T-helper 1 cell treated with Interleukin-12 subunit alpha and Interleukin-12 subunit beta and Interleukin-4 antibody, amounts not matched to agents 30 μg/mL and 1 μg/mL, for 36 hours (primary cell): ENCODE results near the gene LRFN4.

Experiments used
- H3K27ac Mint-ChIP-seq: one replicate; pipeline ENCODE4 v1.8.0; 2021; ENCODE audit warnings: mild to moderate bottlenecking, mixed read lengths
- H3K27me3 Mint-ChIP-seq: one replicate; pipeline ENCODE4 v1.8.0; 2021; ENCODE audit warnings: low read depth, mixed read lengths
- H3K36me3 Mint-ChIP-seq: one replicate; pipeline ENCODE4 v1.8.0; 2021; ENCODE audit warnings: low read depth, mixed read lengths
- H3K4me1 Mint-ChIP-seq: one replicate; pipeline ENCODE4 v1.8.0; 2021; ENCODE audit warnings: low read depth, mixed read lengths
- H3K4me3 Mint-ChIP-seq: one replicate; pipeline ENCODE4 v1.8.0; 2021; ENCODE audit warnings: mild to moderate bottlenecking, moderate library complexity, mixed read lengths
- H3K9me3 Mint-ChIP-seq: one replicate; pipeline ENCODE4 v1.8.0; 2021; ENCODE audit warnings: mixed read lengths

The LRFN4 gene

DNA sequence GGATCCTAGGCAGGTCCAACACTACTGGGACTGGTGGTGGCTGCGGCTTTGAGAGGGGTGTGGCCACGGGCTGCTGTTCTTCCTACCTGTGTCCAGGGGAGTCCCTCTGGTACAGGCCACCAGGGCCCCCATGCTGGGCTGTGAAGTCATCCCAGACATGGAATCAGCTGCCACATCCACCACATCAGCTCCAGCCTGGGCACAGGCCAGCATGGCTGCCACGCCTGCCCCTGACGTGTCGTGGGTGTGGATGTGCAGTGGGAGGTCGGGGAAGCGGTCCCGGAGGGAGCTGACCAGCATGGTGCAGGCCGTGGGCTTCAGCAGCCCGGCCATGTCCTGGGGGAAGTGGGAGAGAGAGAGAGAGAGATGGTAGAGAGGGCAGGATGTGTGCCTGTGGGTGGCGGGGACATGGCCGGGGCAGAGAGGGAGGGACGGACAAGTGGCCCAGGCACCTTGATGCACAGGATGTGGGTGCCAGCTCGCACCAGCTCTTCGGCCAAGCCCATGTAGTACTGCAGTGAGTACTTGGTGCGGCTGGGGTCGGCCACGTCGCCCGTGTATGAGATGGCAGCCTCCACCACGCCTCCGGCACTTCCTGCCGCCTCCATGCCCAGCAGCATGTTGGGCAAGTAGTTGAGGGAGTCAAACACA lies 6.2 kb upstream of the LRFN4 start:
- Mint-ChIP-seq H3K4me3 (no peak overlapping the region), H3K9me3 (no peaks in the 10 kb centered on the region), H3K27me3 (no peaks in the 10 kb centered on the region), H3K27ac (peak overlapping the region; percentile 26), H3K4me1 (peaks cover 16% of the 10 kb centered on the region), H3K36me3 (peaks cover 4% of the 10 kb centered on the region)

DNA sequence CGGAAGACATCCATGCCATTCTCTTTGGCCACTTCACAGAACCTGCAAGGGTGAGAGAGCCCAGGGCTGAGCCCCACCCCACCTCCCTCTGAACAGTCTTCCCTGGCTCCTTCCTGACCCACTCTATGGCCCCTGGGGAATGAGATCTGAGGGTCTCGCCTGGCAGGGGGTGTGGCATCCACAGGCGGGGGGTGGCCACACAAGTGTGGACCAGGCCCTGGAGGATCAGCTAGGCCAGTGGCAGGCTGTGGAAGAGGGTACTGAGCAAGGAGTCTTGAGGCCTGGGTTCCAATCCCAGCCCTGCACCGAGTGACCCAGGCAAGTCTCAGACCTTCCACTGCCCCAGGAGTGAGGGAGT lies 5.6 kb upstream of the LRFN4 start:
- no peak overlapping the region for H3K4me3 Mint-ChIP-seq
- H3K27ac Mint-ChIP-seq: peak overlapping the region; percentile 85
- H3K36me3 Mint-ChIP-seq: peaks cover 4% of the 10 kb centered on the region
- peaks cover 18% of the 10 kb centered on the region for H3K4me1 Mint-ChIP-seq
- no peaks in the 10 kb centered on the region for H3K9me3 Mint-ChIP-seq
- H3K27me3 Mint-ChIP-seq: no peaks in the 10 kb centered on the region

- Mint-ChIP-seq H3K4me1 (peaks cover 18% of the 10 kb centered on the region), H3K27me3 (no peaks in the 10 kb centered on the region), H3K27ac (peak overlapping the region; percentile 85), H3K9me3 (no peaks in the 10 kb centered on the region), H3K36me3 (no peaks in the 10 kb centered on the region), H3K4me3 (no peak overlapping the region)
Measured at GRCh38 chr11:66851698-66852465, 5.0 kb upstream of the LRFN4 start.

DNA sequence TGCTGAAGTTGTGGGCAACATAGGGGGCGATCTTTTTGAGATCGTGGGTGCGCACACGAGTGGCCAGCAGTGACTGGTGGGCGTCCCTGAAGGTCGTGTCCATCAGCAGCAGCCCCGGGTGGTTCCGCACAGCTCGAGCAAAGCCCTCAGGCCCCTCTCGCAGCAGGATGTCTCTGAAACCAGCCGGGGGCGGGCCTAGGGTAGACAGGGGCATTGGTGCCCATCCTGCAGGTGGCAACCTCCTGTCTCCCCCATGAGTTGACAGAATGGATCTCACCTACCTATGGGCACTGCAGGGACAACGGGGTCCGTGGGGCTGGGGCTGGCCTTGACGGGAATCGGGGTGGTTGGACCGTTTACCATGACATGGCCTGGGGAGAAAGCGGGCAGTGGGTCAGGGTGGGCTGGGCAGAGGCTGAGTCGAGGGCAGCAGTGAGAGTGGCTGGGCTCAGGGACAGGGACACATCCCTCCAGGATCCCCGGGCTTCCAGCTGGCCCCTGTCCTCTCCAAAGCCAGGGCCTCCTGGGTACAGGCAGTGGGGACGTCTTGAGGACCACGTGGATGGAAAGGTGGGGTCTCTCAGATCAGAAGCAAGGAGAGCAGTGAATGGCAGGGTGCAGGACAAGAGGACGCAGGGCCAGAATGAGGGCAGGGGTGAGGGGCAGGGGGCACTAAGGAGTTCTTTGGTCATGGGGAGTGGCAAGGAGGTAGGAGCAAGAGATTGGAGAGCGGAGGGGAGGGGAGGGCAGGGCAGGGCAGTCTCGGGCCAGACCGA lies 4.2 kb upstream of the LRFN4 start:
- Mint-ChIP-seq H3K27ac (peak overlapping the region; percentile 85), H3K9me3 (no peaks in the 10 kb centered on the region), H3K4me1 (peaks cover 18% of the 10 kb centered on the region), H3K4me3 (no peak overlapping the region), H3K36me3 (no peaks in the 10 kb centered on the region), H3K27me3 (no peaks in the 10 kb centered on the region)

DNA sequence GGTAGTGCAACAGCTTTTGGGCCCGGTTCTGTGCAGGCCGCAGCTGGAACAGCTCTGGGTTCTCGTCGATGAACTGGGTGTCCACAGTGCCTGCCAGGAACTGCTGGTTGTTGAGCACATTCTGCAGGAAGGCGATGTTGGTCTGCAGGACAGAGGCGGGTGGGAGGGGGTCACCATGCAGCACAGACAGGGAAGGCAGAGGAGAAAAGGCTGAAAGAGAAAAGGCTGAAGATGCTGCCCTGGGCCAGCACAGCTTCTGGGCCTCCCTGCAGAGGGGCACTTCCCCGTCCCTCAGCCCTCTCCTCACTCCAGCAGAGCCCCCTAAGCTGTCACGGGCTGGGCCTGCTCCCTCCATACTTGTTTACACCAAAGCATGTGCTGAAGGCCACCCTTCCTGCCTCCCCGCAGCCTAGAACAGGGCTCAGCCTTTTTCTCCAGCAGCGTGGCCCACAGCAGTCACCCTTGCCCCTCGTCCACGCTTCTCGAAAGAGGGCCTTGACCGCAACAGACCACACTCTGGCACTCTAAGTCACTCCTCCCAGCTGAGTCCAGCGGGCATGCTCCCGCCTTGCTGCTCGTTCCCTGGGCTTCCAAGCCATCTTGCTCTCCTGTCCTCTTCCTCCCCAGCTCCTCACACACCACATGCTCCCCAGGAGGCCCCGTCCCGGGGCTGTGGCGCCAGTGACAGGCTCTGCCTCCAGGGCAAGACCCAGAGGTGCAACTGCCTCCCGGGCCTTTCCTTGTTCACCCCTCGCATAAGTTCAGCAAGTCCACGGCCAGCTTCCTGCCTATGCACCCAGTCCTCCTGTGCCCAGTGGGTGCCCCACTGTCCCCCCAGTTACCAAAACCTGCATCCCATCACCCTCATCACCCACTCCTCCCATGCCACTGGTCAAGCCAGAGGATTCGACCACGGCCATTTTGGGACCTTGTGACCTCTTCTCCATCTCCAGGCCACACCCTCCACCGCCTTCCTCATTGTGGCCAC lies 3.3 kb upstream of the LRFN4 start:
- Mint-ChIP-seq H3K27ac (no peak overlapping the region), H3K27me3 (no peaks in the 10 kb centered on the region), H3K36me3 (no peaks in the 10 kb centered on the region), H3K9me3 (no peaks in the 10 kb centered on the region), H3K4me1 (peaks cover 18% of the 10 kb centered on the region), H3K4me3 (no peak overlapping the region)

DNA sequence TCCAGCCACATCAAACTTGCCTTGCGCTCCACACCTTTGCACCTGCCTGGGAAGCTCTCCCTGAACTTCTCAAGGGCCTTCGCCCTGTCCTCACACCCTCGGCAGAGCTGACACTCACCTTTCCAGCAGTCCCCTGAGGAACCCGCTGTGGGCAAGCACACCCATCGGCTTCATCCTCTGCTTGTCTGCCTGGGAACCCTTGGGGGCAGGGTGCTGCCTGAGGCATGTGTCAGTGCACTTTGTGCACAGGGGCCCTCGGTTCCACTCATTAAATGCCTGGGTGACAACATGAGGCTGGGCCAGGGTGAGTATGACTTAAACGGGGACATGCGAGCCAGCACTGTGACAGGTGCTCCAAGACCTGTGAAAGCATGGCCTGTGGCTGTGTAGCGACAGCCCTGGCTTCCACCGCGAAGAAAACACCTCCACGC lies 2.6 kb upstream of the LRFN4 start:
- Mint-ChIP-seq H3K27ac (no peak overlapping the region), H3K27me3 (no peaks in the 10 kb centered on the region)

GRCh38 chr11:66854729-66855211 lies 2.1 kb upstream of the LRFN4 start:
- H3K27me3 Mint-ChIP-seq: no peaks in the 10 kb centered on the region
- H3K4me3 Mint-ChIP-seq: peak overlapping the region; percentile 71
- no peaks in the 10 kb centered on the region for H3K36me3 Mint-ChIP-seq
- H3K27ac Mint-ChIP-seq: peak overlapping the region; percentile 26
- H3K4me1 Mint-ChIP-seq: peaks cover 18% of the 10 kb centered on the region
- no peaks in the 10 kb centered on the region for H3K9me3 Mint-ChIP-seq

More for the DNA sequence above, 2.6 kb upstream of the LRFN4 start:
- Mint-ChIP-seq H3K4me1 (peaks cover 18% of the 10 kb centered on the region), H3K9me3 (no peaks in the 10 kb centered on the region), H3K4me3 (no peak overlapping the region), H3K36me3 (no peaks in the 10 kb centered on the region)

DNA sequence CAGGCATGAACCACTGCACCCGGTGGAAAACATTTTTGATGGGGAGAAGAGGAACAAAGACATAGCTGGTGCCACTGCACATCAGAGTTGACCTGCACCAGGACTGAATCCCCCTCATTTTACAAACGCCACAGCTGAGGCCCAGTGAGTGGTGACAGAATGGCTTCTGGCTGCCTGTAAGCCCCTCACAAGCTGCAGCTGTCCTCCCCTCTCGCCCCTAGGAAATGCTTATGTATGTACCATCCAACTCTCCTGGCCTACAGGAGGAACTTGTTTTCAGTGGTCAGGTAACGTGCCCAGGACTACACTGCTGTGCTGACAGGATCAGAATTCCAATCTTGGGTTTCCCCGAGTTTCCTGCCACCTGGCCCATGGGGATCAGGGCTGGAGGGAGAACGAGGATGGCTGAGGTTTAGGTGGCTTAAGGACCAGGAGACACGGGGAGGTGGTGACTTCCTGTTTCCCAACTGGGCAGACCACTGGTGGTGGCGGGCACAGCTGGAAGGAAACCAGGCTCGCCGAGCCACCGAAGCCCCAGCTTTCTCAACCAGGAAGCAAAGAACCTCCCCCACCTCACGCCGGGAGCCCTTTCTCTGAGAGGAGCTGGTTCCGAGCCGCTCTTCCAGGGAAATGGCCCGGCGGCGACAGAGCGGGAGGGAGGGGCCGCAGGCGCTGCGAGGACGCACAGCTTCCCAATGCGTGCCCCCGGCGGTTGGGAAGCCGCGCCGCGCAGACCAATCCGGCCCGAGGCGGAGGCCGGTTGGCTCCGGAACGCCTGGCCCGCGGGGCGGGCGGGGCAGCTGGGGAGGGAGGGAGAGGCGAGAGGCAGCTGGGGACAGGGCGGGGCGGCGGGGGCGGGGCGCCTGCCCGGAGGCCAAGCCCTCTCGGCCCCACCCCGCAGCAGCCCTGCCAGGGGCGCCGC lies 1.0 kb upstream of the LRFN4 start:
- H3K9me3 Mint-ChIP-seq: no peaks in the 10 kb centered on the region
- H3K27ac Mint-ChIP-seq: peak overlapping the region; percentile 75
- peak overlapping the region; percentile 71 for H3K4me3 Mint-ChIP-seq
- H3K4me1 Mint-ChIP-seq: peaks cover 18% of the 10 kb centered on the region
- no peaks in the 10 kb centered on the region for H3K36me3 Mint-ChIP-seq
- H3K27me3 Mint-ChIP-seq: no peaks in the 10 kb centered on the region

GRCh38 chr11:66857234-66857926 lies 516 bp downstream of the LRFN4 start:
- Mint-ChIP-seq H3K9me3 (no peaks in the 10 kb centered on the region), H3K4me3 (peak overlapping the region; percentile 72), H3K27me3 (no peaks in the 10 kb centered on the region), H3K4me1 (peaks cover 11% of the 10 kb centered on the region), H3K36me3 (no peaks in the 10 kb centered on the region), H3K27ac (peak overlapping the region; percentile 55)

DNA sequence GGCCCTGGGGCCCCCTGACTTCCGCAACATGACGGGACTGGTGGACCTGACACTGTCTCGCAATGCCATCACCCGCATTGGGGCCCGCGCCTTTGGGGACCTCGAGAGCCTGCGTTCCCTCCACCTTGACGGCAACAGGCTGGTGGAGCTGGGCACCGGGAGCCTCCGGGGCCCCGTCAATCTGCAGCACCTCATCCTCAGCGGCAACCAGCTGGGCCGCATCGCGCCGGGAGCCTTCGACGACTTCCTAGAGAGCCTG lies 992 bp downstream of the LRFN4 start:
- peak overlapping the region; percentile 72 for H3K4me3 Mint-ChIP-seq
- H3K27ac Mint-ChIP-seq: no peak overlapping the region
- no peaks in the 10 kb centered on the region for H3K36me3 Mint-ChIP-seq
- H3K4me1 Mint-ChIP-seq: peaks cover 11% of the 10 kb centered on the region
- H3K27me3 Mint-ChIP-seq: no peaks in the 10 kb centered on the region
- H3K9me3 Mint-ChIP-seq: no peaks in the 10 kb centered on the region

DNA sequence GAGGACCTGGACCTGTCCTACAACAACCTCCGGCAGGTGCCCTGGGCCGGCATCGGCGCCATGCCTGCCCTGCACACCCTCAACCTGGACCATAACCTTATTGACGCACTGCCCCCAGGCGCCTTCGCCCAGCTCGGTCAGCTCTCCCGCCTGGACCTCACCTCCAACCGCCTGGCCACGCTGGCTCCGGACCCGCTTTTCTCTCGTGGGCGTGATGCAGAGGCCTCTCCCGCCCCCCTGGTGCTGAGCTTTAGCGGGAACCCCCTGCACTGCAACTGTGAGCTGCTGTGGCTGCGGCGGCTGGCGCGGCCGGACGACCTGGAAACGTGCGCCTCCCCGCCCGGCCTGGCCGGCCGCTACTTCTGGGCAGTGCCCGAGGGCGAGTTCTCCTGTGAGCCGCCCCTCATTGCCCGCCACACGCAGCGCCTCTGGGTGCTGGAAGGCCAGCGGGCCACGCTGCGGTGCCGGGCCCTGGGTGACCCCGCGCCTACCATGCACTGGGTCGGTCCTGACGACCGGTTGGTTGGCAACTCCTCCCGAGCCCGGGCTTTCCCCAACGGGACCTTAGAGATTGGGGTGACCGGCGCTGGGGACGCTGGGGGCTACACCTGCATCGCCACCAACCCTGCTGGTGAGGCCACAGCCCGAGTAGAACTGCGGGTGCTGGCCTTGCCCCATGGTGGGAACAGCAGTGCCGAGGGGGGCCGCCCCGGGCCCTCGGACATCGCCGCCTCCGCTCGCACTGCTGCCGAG lies 1.5 kb downstream of the LRFN4 start:
- Mint-ChIP-seq H3K27me3 (no peaks in the 10 kb centered on the region), H3K4me1 (peaks cover 11% of the 10 kb centered on the region), H3K4me3 (peak overlapping the region; percentile 72), H3K9me3 (no peaks in the 10 kb centered on the region), H3K36me3 (no peaks in the 10 kb centered on the region), H3K27ac (no peak overlapping the region)

GRCh38 chr11:66858939-66859685 lies 2.2 kb downstream of the LRFN4 start:
- no peak overlapping the region for H3K4me3 Mint-ChIP-seq
- no peaks in the 10 kb centered on the region for H3K9me3 Mint-ChIP-seq
- no peaks in the 10 kb centered on the region for H3K27me3 Mint-ChIP-seq
- H3K4me1 Mint-ChIP-seq: peaks cover 9% of the 10 kb centered on the region
- H3K36me3 Mint-ChIP-seq: no peaks in the 10 kb centered on the region
- no peak overlapping the region for H3K27ac Mint-ChIP-seq
